HG02763 (cell line): ENCODE measurements around the gene KASH5.

ENCODE experiments used
- ATAC-seq: cut with Tn5 transposase; IDR thresholded peaks from one replicate; pipeline ENCODE4 v1.9.1; 2021; ENCODE audit warnings: mild to moderate bottlenecking, moderate library complexity; ENCODE audit not compliant: unreplicated experiment

KASH5 gene, protein sequence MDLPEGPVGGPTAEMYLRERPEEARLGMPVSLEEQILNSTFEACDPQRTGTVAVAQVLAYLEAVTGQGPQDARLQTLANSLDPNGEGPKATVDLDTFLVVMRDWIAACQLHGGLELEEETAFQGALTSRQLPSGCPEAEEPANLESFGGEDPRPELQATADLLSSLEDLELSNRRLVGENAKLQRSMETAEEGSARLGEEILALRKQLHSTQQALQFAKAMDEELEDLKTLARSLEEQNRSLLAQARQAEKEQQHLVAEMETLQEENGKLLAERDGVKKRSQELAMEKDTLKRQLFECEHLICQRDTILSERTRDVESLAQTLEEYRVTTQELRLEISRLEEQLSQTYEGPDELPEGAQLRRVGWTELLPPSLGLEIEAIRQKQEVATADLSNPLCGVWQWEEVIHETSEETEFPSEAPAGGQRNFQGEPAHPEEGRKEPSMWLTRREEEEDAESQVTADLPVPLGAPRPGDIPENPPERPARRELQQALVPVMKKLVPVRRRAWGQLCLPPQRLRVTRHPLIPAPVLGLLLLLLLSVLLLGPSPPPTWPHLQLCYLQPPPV

DNA sequence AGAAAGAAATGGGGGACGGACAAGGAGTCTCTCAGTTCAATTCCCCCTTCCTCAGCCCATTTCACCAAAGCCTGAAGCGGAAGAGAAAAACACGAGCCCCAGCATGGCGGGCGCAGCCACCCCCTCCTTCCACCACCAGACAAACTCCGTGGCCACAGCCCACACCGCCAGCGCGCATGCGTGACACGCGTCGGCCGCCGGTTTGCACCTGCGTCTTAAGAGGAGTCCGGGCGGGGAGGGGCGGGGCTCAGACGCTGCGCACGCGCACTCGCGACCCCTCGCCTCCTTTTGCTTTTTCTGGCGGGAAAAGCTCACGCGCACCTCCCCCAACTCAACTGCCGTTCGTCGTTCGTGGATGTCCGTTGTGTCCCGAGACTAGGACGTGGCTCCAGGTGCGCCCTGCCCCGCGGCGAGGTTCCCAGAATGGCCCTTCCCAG lies at the start of gene KASH5:
KASH5 (plus strand) TSS at position 314 of the 437 bp plus-strand sequence. CDS start 2,635 bp downstream, outside the sequence.
- no peak for ATAC-seq

DNA sequence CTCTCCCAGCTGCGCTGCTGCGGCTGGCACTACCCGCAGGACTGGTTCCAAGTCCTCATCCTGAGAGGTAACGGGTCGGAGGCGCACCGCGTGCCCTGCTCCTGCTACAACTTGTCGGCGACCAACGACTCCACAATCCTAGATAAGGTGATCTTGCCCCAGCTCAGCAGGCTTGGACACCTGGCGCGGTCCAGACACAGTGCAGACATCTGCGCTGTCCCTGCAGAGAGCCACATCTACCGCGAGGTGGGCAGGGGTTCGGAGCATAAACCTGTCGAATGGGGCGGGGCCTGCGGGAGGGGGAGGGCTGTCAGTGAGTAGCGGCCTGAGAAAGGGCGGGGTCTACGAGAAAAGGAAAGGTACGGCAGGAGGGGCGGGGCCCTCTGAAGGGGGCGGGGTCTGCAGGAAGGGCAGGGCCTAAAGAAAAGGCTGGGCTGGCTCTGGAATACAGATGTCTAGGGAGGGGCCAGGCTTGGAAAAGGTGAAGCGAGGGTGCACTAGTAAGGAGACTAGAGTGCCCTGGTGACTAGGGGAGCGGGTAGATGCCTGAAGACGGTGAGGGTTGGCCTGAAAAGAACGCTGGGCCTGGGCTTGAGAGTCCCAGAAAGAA lies 49.3 kb upstream of the KASH5 start:
- no peak for ATAC-seq

DNA sequence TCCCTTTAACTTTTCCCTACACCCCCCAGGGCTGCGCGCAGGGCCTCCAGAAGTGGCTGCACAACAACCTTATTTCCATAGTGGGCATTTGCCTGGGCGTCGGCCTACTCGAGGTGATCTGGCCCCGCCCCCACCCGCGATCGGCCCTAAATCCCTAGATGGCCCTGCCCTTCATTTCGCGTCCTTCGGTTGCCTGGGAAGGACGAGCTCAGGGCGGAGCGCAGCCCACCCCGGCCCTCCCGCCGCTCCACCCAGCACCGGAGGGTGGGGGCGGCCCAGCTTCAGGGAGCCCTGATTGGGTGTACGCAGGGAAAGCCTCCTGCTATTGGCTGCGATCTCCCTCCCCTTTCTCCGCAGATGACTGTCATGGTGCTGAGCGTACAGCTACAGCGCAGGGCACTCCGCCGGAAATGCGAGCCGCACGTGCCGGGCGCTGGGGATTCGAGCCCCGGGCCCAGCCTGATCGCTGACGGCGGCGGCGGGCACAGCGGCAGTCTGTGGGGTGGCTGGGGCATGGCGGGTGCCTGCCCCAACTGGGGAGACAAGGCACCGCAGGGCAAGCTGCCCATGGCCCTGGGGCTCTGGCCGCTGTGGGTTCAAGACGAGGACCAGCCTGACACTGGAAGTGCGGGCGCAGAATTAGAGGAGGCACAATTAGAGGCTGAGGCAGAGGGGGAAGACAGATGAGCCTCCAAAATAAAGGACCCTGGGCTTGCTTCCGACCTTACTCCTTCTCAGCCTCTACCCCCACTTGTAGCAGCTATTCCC lies 48.6 kb upstream of the KASH5 start:
- no peak for ATAC-seq

DNA sequence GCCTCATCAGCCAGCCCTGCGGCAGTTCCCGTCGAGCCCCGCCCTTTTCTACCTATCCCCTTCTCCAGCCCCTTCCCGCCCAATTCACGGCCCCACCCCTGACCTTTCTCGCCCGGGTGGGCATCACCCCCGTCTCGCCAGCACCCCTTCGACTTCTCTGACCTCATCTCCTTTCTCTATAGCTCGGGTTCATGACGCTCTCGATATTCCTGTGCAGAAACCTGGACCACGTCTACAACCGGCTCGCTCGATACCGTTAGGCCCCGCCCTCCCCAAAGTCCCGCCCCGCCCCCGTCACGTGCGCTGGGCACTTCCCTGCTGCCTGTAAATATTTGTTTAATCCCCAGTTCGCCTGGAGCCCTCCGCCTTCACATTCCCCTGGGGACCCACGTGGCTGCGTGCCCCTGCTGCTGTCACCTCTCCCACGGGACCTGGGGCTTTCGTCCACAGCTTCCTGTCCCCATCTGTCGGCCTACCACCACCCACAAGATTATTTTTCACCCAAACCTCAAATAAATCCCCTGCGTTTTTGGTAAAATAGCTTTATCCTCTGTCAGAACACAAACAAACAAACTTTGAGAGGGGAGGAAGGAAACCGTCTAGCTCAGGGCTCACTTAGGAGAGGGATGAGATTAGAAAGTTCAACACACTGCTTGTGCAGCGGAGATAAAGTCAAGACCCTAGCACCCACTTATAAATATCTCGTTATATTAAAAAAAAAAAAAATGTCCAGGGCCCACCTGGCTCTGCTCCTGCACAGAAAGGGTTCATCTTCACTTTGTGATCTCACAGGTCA lies 47.8 kb upstream of the KASH5 start:
- peak; percentile 69 for ATAC-seq

DNA sequence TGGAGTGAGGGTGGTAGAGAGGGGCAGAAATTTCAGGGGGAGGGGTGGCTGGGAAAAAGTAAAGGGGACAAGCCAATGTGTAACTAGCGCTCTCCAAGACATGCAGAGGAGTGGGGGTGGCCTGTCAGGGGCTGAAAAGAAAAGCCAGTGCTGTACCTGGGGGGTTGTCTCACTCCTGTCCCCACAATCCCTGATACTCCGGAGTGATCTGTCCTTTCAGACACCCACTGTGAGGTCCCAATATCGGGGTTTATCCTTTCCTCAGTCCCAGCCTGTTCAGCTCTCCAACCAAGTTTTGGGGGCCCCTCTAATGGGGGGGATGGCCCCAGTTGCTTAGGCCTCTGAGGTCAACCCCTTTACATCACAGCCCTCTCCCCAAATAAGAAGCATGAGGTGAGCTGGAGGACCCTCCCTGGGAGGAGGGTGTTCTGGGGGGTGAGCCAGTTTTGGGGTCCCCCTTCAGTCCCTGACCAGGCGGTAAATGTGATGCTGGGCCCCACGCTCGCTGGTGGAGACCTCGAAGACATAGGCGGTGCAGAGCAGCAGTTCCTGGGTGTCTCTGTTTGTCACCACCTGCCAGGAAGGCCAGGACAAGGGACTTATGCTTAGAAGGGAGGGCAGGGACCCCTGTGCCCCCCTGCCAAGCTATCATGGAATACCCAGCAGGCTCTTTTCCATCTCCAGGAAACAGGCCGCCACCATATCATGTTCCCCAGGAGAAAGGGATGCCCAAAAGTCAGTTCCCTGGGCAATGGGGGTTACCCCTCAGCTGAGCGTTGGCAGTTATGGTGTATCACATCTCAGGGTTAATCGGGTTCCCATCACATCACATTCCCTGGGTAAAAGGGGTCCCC lies 47.0 kb upstream of the KASH5 start:
- ATAC-seq: no peak

DNA sequence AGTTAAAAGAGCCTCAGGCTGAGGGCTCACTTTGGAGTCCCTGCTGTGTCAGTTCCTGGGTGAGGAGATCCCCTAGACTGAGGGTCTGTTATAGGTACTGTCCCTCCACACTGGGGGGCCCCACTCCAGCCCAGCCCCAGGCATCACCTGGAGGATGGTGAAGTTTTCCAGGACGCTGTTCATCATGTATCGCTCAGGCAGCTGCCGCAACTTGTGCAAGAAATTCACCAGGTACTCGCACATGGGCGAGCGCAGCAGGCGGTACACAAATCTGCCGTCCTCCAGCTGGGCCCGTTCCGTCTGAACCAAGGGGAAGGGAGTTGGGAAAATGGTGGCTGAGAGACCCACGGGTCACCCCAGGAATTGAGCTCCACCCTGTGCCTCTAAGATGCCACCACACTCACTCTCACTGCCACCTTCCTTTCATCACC lies 45.7 kb upstream of the KASH5 start:
- ATAC-seq: no peak

DNA sequence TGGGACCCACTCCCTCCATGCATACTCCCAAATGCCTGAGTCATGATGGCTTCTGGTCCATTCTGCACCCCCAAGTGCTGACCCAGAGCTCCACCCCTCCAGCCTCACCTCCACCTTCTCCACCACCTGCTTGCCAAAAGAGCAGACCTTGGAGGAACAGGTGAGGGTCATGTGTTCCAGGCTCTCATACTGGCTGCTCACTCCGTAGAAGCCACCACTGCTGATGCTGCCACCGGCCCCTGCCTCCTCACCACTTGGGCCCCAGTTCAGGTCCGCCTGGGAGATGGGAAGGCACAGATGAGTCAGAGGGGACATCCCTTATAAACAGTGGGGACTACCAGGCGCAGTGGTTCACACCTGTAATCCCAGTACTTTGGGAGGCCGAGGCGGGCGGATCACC lies 44.9 kb upstream of the KASH5 start:
- no peak for ATAC-seq

DNA sequence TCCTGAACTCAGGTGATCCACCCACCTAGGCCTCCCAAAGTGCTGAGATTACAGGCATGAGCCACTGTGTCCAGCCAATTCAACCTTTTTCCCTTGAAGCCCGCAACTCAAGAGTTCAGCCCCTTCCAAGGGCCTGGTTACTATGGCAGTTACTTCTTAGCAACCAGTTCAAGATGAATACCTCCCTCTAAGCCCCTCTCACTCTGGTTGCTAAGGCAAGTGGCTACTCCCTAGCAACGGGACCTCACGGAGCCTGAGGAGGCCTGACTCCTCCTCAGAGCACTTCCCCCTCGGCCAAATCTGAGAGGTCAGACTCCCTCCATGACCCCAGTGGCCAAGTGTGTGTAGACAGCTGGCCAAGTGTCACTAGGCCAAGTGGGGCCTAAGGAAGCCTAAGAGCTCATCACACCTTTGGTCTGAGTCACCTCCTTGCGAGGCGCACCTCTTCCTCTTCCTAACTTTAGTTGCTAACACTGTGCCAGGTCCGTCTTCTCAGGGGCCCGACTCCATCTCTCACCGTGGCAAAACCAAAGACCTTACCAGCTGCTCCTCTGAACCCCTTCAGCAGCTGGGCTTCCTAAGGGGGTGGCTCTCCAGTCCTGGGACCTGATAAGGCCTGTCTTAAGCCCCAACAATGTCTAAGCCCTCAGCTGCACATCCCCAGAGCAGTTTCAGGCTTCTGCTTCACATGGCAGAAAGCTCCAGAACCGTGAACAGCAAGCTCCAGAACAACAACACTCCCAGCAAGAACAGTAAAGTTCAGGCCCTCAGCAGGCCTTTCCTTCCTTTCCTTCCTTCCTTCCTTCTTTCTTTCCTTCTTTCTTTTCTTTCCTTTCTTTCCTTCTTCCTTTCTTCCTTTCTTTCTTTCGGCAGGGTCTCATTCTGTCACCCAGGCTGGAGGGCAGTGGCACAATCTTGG lies 43.3 kb upstream of the KASH5 start:
- no peak for ATAC-seq

DNA sequence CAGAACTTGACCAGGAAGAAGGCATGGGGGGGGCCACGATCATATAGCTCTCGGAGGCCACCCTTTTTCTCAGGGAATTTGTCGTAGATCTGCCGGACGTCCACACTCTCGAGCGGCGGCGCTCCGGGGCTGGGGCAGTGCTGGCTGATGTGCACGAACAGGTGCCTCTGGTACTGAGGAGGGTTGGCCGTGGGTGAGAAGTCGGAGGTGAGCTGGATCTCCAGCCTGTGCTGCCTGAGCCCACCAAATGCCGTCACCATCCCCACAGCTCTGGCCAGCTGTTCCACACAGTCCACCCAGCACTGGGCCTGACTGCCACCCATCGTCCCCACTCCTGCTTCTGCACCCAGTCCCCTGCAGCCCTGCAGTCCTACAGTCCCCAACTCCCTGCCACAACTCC lies 40.9 kb upstream of the KASH5 start:
- no peak for ATAC-seq

DNA sequence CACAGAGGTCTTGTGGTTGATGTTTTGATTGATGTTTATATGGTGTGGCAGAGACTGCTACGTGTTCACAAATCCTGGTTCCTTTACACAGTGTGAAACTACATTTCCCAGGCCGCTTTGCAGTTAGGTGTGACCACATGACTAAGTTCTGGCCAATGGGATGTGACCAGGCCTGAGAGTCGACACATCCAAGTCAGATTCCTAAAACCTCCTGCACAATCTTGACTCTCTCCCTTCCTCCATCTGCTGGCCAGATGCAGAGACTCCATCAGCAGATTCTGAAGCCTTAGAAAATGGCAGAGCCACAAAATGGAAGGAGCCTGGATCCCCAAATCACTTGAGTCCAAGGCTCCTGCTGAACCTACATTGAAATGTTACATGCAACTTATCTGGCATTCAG lies 40.2 kb upstream of the KASH5 start:
- no peak for ATAC-seq

DNA sequence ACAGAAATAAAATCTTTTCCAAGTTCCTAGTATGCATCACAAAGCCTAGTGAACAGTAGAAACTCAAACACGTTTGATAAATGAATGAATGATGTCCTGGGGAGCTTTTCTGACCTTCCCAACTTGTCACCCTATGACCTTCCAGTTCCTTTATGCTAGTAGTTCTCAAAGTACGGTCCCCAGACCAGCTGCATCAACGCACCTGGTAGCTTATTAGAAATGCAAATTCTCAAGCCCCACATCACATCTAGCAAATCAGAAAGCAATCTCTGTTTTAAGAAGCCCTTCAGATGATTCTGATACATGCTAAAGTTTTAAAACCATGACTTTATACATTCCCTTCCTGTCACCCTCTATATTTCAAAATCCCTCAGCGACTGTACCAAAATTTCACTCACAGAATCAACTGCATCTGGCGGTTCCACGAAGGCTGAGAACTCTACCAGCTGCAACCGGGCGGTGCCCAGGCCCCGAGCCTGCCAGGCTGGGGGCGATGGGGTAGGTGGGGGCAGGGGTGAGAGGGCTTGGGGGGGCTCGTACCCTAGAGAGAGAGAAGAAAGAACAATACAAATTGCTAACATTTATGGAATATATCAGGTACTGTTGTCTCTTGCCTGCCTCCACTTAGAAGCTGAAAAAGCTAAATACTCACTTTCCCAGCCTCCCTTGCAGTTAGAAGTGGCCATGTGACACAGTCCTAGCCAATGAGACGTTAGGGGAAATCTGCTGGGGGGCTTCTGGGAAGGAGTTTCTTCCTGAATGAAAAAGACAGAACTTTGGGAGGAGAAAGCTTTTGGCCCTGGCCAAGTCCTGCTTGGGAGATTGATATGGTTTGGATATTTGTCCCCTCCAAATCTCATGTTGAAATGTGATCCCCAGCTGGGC lies 39.5 kb upstream of the KASH5 start:
- no peak for ATAC-seq

DNA sequence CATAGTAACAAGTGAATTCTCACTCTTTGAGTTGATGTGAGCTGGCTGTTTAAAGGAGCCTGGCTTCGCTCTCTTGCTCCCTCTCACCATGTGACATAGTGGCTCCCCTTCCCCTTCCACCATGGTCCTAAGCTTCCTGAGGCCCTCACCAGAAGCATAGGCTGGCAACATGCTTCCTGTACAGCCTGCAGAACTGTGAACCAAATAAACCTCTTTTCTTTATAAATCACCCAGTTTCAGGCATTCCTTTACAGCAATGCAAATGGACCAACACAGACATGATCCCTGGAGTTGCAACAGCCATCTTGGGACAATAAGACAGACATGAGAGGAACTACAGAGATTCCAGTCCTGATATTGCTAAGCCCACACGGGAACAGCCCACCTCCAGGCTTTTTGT lies 38.5 kb upstream of the KASH5 start:
- ATAC-seq: no peak

DNA sequence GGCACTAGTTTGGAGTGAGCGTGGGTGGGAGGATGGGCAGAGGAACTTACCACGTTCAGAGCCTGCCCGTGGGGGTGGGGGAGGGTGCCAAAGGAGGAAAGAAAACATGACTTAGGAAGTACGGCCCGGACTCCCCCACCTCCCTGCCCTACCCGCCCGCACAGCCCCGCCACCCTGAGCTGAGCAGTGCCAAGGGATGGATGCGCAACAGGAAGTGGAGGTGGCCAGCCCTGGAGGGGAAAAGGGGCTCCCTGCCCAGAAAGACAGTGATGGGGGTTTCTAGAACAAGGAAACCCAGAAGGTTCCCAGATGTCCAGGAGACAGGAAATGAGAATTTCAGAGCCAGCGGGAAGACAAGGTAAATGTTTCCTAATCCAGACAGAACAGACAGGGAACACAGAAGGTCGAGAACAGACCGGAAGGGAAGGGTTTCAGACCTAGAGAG lies 32.1 kb upstream of the KASH5 start:
- no peak for ATAC-seq

DNA sequence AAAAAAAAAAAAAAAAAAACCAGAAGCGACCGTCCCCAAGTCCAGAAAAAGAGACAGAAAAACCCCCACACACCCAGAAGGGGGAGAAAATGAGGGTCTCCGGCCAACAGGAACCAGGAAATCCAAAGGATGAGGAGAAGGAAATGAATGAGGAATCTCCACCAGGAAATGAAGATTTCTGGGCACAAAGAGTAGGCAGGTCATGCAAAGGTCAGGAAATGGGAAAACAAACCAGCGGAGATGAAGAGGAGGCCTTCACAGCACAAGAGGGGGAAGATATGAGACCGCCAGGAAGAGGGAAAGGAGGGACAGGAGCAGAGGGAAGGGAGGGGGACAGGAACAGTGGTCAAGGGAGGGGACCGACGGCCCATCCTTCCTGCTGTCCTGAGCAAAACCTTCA lies 31.7 kb upstream of the KASH5 start:
- no peak for ATAC-seq

DNA sequence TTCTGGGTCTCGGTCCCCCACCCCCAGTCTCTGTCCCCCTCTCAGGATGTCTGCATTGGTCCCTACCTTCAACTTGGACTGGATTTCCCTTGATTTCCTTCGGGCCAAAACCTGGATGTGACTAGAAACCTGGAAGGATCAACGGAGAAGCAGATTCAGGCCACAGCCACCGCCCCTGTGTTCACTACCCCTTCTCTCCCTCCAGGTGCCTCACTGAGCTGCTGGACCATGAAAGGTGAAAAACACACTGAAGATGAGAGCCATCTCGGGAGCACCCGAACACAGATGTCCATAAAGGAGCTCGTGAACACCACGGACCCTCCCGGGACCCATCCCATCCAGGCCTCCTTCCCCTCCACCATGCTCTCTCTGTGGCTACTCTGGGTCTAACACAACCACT lies 30.9 kb upstream of the KASH5 start:
- no peak for ATAC-seq

DNA sequence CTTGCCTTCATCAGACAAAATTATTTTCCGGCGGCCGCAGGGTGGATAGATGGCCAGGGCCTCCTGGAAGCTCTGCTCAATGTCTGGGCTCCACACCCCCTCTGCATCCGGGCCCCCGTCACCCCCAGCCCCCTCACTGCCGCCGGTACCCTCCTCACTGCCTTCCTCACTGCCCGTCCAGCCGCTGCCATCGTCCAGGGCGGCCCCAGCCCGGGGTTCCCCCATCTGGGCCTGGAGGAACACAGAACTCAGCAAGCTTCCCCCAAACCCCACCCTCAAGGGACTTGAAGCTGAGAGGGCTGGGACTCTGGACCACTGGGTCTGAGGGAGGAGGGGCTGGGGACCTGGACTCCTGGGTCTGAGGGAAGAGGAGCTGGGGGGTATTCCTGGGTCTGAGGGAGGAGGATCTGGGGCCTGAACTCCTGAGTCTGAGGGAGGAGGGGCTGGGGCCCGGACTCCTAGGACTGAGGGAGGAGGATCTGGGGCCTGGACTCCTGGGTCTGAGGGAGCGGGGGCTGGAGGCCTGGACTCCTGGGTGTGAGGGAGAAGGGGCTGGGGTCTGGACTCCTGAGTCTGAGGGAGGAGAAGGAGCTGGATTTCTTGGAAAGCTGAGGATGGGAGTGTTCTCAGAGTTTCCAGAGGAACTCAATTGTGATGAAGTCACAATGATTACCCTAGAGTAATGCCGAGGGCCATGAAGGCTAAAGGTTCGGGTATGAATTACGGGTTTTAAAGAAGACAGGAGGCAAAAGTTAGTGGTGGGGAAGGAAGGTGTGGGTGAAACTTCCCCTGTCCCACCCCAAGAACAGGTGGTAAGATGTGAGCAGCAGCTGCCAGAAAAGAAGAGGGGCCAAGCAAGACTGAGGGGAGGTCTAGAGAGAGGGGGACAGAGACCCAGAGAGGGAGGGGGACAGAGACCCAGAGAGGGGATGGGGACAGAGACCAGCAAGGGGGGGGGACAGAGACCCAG lies 27.9 kb upstream of the KASH5 start:
- ATAC-seq: no peak
